Measurements from ENCODE around the gene C2orf76. TPM values are rescaled to one million over a fixed set of nuclear protein-coding genes. Genes with fewer than 3 reads are reported as not detected.
"Not testable (repeated sequence)": the region's sequence is repeated elsewhere in the genome, so short reads cannot be mapped to it uniquely, and the experiment has no call there.

The C2orf76 gene
- total RNA-seq, 1 donor from 2014 or later, result 8.4 TPM

DNA sequence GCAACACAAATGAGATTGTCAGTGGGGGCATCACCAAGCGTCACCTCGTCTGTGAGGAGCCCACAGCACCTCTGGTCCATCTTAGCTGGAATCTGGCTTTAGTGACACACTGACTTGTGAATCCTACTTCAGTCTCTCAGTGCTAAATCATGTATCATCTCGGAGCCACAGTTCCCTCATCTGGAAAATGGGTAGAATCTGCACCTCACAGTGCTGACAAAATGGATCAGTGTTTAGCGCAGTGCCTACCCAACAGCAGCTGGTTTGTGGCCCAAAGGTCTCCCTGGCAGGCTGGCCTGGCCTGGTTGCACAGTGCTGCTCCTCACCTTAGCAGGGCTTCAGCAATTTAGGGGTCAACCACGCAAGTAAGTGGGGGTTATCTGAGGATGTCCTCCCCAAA, 10.2 kb upstream of the C2orf76 start:
- peaks cover 35% of the 10 kb centered on the region for H3K36me3 Mint-ChIP-seq (ENCODE audit: insufficient read depth)
- peaks cover 18% of the 10 kb centered on the region for H3K4me1 Mint-ChIP-seq (ENCODE audit: low read depth)
- no peak for DNase-seq (ENCODE audit: low spot score, unreplicated experiment)
- TF ChIP-seq, protein P1, sequence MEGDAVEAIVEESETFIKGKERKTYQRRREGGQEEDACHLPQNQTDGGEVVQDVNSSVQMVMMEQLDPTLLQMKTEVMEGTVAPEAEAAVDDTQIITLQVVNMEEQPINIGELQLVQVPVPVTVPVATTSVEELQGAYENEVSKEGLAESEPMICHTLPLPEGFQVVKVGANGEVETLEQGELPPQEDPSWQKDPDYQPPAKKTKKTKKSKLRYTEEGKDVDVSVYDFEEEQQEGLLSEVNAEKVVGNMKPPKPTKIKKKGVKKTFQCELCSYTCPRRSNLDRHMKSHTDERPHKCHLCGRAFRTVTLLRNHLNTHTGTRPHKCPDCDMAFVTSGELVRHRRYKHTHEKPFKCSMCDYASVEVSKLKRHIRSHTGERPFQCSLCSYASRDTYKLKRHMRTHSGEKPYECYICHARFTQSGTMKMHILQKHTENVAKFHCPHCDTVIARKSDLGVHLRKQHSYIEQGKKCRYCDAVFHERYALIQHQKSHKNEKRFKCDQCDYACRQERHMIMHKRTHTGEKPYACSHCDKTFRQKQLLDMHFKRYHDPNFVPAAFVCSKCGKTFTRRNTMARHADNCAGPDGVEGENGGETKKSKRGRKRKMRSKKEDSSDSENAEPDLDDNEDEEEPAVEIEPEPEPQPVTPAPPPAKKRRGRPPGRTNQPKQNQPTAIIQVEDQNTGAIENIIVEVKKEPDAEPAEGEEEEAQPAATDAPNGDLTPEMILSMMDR (IDR thresholded peaks at IDR 0.05; ENCODE audit: unreplicated experiment), result no peak
- H3K27ac Mint-ChIP-seq, result no peak overlapping the region
- no peaks in the 10 kb centered on the region for H3K27me3 Mint-ChIP-seq
- H3K9me3 Mint-ChIP-seq (ENCODE audit: low read depth), result peaks cover 14% of the 10 kb centered on the region
- H3K4me3 Mint-ChIP-seq (ENCODE audit: low read depth), result no peak overlapping the region

DNA sequence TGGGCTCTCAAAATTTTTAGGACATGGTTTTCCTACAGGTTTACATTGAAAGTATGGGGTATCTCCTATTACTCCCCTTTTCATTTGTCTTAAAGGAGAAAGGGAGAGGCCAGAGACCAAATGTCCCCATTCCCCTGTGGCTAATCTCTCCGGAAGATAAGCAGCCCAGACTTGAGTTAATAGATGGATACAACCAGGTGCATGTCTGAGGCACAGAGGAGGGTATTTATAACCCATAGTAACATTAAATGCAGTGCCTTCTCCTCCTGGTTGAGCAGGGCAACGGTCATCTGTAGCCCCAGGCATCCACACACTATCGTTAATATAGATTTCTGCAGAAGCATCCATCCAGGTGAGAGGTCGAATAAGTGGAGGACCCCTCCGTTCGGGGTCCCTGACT, 9.8 kb upstream of the C2orf76 start:
- not testable (repeated sequence) for H3K4me3 Mint-ChIP-seq (ENCODE audit: low read depth); DNase-seq (ENCODE audit: low spot score, unreplicated experiment); H3K27ac Mint-ChIP-seq; H3K27me3 Mint-ChIP-seq
- Mint-ChIP-seq H3K4me1 (ENCODE audit: low read depth) (peaks cover 18% of the 10 kb centered on the region), H3K9me3 (ENCODE audit: low read depth) (peaks cover 14% of the 10 kb centered on the region), H3K36me3 (ENCODE audit: insufficient read depth) (peaks cover 38% of the 10 kb centered on the region)

DNA sequence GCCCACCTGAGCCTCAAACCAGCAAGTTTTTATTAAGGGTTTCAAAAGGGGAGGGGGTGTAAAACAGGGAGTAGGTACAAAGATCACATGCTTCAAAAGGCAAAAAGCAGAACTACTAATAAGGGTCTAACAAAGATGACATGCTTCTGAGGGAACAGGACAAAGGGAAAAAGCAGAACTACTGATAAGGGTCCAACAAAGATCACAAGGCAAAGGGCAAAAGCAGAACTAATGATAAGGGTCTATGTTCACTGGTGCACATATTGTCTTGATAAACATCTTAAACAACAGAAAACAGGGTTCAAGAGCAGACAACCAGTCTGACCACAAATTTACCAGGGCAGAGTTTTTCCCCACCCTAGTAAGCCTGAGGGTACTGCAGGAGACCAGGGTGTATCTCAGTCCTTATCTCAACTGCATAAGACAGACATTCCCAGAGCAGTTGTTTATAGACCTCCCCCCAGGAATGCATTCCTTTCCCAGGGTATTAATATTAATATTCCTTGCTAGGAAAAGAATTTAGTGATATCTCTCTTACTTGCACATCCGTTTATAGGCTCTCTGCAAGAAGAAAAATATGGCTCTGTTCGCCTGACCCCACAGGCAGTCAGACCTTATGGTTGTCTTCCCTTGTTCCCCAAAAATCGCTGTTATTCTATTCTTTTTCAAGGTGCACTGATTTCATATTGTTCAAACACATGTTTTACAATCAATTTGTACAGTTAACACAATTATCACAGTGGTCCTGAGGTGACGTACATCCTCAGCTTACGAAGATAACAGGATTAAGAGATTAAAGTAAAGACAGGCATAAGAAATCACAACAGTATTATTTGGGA, 7.5 kb upstream of the C2orf76 start:
- peaks cover 50% of the 10 kb centered on the region for H3K36me3 Mint-ChIP-seq (ENCODE audit: insufficient read depth)
- peaks cover 14% of the 10 kb centered on the region for H3K9me3 Mint-ChIP-seq (ENCODE audit: low read depth)
- not testable (repeated sequence) for DNase-seq (ENCODE audit: low spot score, unreplicated experiment); H3K27ac Mint-ChIP-seq; H3K27me3 Mint-ChIP-seq; H3K4me3 Mint-ChIP-seq (ENCODE audit: low read depth)
- H3K4me1 Mint-ChIP-seq (ENCODE audit: low read depth), result peaks cover 18% of the 10 kb centered on the region

DNA sequence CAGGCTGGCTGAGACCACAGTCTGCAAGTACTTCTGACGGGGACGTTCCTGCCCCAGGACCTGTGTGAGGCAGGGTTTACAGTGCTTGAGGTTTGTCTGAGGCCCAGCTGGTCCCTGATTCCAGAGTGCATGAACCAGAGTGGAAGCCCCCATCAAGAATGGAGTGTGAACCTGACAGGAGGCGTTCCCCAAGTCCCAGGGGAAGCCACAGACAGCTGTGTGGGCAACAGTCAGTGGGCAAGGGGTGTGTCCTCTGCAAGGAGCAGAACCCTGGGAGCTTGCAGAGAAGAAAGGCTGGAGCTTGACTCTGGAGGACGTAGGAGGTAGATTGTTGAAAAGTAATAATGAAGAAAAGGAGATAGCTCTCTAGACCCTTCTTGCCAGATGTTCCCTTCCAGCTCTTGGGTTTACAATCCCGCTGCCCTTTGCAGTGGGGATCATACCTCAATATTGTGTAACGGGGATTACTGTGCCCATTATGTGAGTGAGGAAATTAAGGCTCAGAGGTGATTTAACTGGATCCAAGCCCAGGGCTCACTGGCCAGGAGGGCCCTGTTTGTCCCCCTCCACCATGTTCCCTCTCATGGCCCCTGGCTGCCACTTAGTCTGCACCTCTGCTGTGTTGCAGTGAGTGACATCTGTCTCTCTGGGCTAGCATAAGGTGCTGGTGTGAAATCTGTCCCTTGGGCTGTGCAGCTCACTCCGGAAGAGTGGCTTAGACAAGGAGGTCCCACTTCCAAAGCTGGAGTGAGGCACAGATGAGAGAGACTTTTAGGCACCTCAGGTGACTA, 6.3 kb upstream of the C2orf76 start:
- peaks cover 14% of the 10 kb centered on the region for H3K9me3 Mint-ChIP-seq (ENCODE audit: low read depth)
- peaks cover 54% of the 10 kb centered on the region for H3K36me3 Mint-ChIP-seq (ENCODE audit: insufficient read depth)
- no peaks in the 10 kb centered on the region for H3K27me3 Mint-ChIP-seq
- no peak overlapping the region for H3K27ac Mint-ChIP-seq
- no peak for DNase-seq (ENCODE audit: low spot score, unreplicated experiment)
- TF ChIP-seq, protein P1 (IDR thresholded peaks at IDR 0.05; ENCODE audit: unreplicated experiment), result no peak
- H3K4me1 Mint-ChIP-seq (ENCODE audit: low read depth), result peaks cover 16% of the 10 kb centered on the region
- H3K4me3 Mint-ChIP-seq (ENCODE audit: low read depth), result no peak overlapping the region

DNA sequence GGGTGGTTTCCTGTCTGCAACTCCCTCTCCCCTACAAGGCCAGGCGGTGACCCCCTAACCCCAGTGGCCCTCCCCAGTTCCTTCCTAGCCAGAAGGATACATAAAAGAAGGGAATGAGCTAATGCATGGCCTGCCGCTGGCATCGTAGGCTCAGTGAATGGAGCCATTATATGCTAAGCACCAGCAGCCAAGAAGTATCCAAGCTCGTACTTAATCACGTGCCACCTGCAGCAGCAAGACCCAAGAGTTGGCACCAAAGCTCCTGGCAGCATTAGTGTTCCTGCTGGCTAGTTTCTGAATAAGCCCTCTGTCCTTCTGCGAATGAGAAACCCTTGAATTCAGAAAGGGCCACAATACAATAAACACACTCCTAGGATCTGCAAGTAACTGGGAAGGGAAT, 4.5 kb upstream of the C2orf76 start:
- no peak for DNase-seq (ENCODE audit: low spot score, unreplicated experiment)
- Mint-ChIP-seq H3K4me1 (ENCODE audit: low read depth) (peaks cover 13% of the 10 kb centered on the region), H3K27ac (no peak overlapping the region), H3K9me3 (ENCODE audit: low read depth) (peaks cover 12% of the 10 kb centered on the region), H3K27me3 (no peaks in the 10 kb centered on the region), H3K36me3 (ENCODE audit: insufficient read depth) (peaks cover 54% of the 10 kb centered on the region), H3K4me3 (ENCODE audit: low read depth) (no peak overlapping the region)
- TF ChIP-seq, protein P1 (IDR thresholded peaks at IDR 0.05; ENCODE audit: unreplicated experiment), result no peak

DNA sequence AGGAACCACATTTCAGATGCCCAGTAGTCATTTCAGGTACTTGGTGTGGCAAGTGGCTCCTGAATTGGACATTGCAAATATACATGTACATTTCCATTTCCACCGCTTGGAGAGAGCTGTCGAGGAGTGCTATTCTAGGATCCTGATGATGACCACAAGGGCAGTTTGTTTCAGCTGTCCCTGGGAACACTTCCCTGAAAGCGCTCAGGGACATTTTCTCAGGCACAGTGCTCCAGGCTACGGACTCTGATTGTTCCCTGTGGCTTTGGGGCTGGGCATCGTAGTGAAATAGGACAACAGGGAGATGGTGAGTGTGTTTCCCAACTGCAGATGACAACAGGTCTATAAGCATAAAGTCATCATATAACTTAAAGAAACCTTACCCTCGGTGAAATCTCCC, 3.2 kb upstream of the C2orf76 start:
- DNase-seq (ENCODE audit: low spot score, unreplicated experiment), result no peak
- H3K4me1 Mint-ChIP-seq (ENCODE audit: low read depth), result peaks cover 21% of the 10 kb centered on the region
- TF ChIP-seq, protein P1 (IDR thresholded peaks at IDR 0.05; ENCODE audit: unreplicated experiment), result no peak
- no peak overlapping the region for H3K27ac Mint-ChIP-seq
- peaks cover 12% of the 10 kb centered on the region for H3K9me3 Mint-ChIP-seq (ENCODE audit: low read depth)
- H3K4me3 Mint-ChIP-seq (ENCODE audit: low read depth), result no peak overlapping the region
- H3K27me3 Mint-ChIP-seq, result no peaks in the 10 kb centered on the region
- H3K36me3 Mint-ChIP-seq (ENCODE audit: insufficient read depth), result peaks cover 48% of the 10 kb centered on the region
